Keratinocyte (primary cell): ENCODE results near the gene RBM44. TPM values are rescaled to one million over a fixed set of nuclear protein-coding genes. Genes with fewer than 3 reads are reported as not detected.

Experiments used
- DNase-seq: peaks from one replicate; pipeline ENCODE4 v3.0.0-alpha.2; 2011; ENCODE audit warnings: low read depth, missing footprints, low spot score
- FAIRE-seq: peaks from 2 replicates; lab custom pipeline; 2011; peaks lifted over from hg19 to GRCh38; lab: Jason Lieb, UNC
- H2AFZ ChIP-seq: 2 replicates; pipeline ENCODE4 v1.6.0; 2012; ENCODE audit warnings: low read length, control low read depth, inconsistent platforms; ENCODE audit not compliant: control insufficient read depth
- H3K27ac ChIP-seq: 2 replicates; pipeline ENCODE4 v1.5.1; 2011; ENCODE audit warnings: low read length; ENCODE audit not compliant: control insufficient read depth, insufficient read depth
- H3K27me3 ChIP-seq: 3 replicates; pipeline ENCODE4 v1.6.0; 2011; ENCODE audit warnings: low read length; ENCODE audit not compliant: control insufficient read depth, insufficient read depth; ENCODE audit errors: extremely low read depth
- H3K36me3 ChIP-seq, 2 experiments: 2 replicates in 1 of 2; 3 replicates in 1 of 2; pipeline ENCODE4 v1.5.1; 2011; ENCODE audit warnings: low read length in 2 of 2, mild to moderate bottlenecking in 1 of 2; ENCODE audit not compliant: control insufficient read depth in 2 of 2, insufficient read depth in 2 of 2; ENCODE audit errors: extremely low read depth in 1 of 2
- H3K4me1 ChIP-seq: 3 replicates; pipeline ENCODE4 v1.5.1; 2011; ENCODE audit warnings: low read length; ENCODE audit not compliant: control insufficient read depth, insufficient read depth; ENCODE audit errors: extremely low read depth
- H3K4me2 ChIP-seq: 3 replicates; pipeline ENCODE4 v1.6.0; 2011; ENCODE audit warnings: low read depth, low read length; ENCODE audit not compliant: control insufficient read depth, insufficient read depth; ENCODE audit errors: extremely low read depth
- H3K4me3 ChIP-seq, 3 experiments: fragments of 200-600 bp in 1 of 3; sonication (generic) in 1 of 3; 2 replicates in 2 of 3; 3 replicates in 1 of 3; pipeline ENCODE4 v1.5.1; 2011 to 2016; ENCODE audit warnings: low read length in 3 of 3, mild to moderate bottlenecking in 3 of 3, control low read depth in 2 of 3, inconsistent platforms in 1 of 3, low read depth in 1 of 3, mixed read lengths in 1 of 3, mixed run types in 1 of 3, moderate library complexity in 1 of 3; ENCODE audit not compliant: control insufficient read depth in 2 of 3, insufficient read depth in 2 of 3; ENCODE audit errors: extremely low read depth in 1 of 3
- H3K79me2 ChIP-seq: 2 replicates; pipeline ENCODE4 v1.6.0; 2012; ENCODE audit warnings: low read length; ENCODE audit not compliant: control insufficient read depth, insufficient read depth
- H3K9ac ChIP-seq: 3 replicates; pipeline ENCODE4 v1.6.0; 2011; ENCODE audit warnings: low read length; ENCODE audit not compliant: control insufficient read depth, insufficient read depth; ENCODE audit errors: extremely low read depth
- H3K9me1 ChIP-seq: 3 replicates; pipeline ENCODE4 v1.6.0; 2011; ENCODE audit warnings: low read length; ENCODE audit not compliant: control insufficient read depth, insufficient read depth; ENCODE audit errors: extremely low read depth
- H3K9me3 ChIP-seq: 2 replicates; pipeline ENCODE4 v1.5.1; 2012; ENCODE audit warnings: low read depth, low read length; ENCODE audit not compliant: control insufficient read depth
- H4K20me1 ChIP-seq: 3 replicates; pipeline ENCODE4 v1.6.0; 2011; ENCODE audit warnings: low read length; ENCODE audit not compliant: control insufficient read depth, insufficient read depth; ENCODE audit errors: extremely low read depth
- EZH2 ChIP-seq: IDR thresholded peaks from one replicate; pipeline ENCODE4 v1.6.1; 2012; ENCODE audit warnings: inconsistent platforms, mild to moderate bottlenecking, low read length, moderate library complexity
- dilution Hi-C: fragments of 300-500 bp; cut with MboI; formaldehyde crosslinking; loops from one replicate; pipeline ENCODE4 v1.7.0; 2020; ENCODE audit warnings: low sequenced_read_pairs; ENCODE audit not compliant: extremely low pct_ligation_motif_present
- polyA plus RNA-seq, 5 experiments: library from polyadenylated mRNA; depleted of rRNA in 3 of 5; stranded (reverse) in 3 of 5; stranded (forward) in 1 of 5; unstranded in 1 of 5; fragments of >200 nt; gene quantifications; 1 replicate in 1 of 5; 2 replicates in 3 of 5; 3 replicates in 1 of 5; pipeline versions ENCODE4 v1.2.1 to v1.2.3, GENCODE V29; 2011 to 2012; ENCODE audit warnings: missing spikeins in 2 of 5, low read depth in 1 of 5, low replicate concordance in 1 of 5
- TF ChIP-seq, protein P1 (sequence below), 3 experiments: IDR thresholded peaks in 1 of 3; conservative IDR thresholded peaks in 1 of 3; optimal IDR thresholded peaks in 1 of 3; 2 replicates in 2 of 3; 3 replicates in 1 of 3; pipeline versions ENCODE3 to v1.5.1; 2011; ENCODE audit warnings: low read length in 3 of 3, mild to moderate bottlenecking in 3 of 3, moderate library complexity in 2 of 3, control low read depth in 1 of 3, inconsistent platforms in 1 of 3; ENCODE audit not compliant: insufficient read depth in 2 of 3; ENCODE audit errors: extremely low read depth in 1 of 3

RBM44 gene
- polyA plus RNA-seq, 1 donor (not counting 4 experiments of a cell fraction or from before 2014, with no cell fraction given): 0.14 TPM

GRCh38 chr2:237885111-237885930, 86.7 kb downstream of the RBM44 start:
- FAIRE-seq: no peak
- no peaks in the 10 kb centered on the region for H3K9me1 ChIP-seq

DNA sequence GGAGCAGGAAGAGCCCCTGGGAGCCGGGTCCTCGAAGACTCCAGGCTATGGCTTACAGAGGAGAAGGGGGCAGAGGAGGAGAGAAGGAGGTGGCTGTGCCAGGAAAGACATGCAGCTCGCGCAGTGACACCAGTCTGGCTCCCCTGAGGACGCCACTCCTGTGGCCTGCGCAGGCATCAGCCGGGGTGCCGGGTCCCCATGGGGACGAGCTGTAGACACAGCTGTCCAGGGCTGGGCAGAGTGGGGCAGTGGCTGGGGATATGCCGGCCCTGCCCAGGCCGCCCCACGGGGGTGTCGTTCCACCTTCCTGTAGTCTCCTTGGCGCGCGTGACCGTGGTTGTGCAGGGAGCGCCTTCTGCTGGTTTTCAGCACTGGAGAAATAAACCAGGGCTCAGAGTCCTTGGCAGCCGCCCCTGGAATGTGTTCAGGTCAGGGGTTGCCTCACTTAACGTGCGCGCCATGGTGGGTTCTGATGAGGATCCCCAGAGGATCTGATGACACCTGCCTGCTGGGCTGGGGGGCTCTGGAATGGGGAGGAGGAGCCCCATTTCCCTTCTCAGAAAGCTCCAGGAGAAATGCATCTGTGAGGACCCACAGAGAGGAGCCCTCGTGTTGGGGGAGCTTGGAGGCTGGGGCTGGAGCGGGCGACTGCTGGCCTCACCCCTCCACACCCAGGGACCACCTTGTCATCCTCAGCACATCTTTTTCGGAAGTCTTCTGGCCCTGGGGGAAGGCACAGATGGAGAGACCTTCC, 87.5 kb downstream of the RBM44 start:
- Histone ChIP-seq H3K36me3 (no peaks in the 10 kb centered on the region), H4K20me1 (no peaks in the 10 kb centered on the region), H3K27me3 (no peaks in the 10 kb centered on the region), H3K9me1 (no peaks in the 10 kb centered on the region), H3K9ac (no peak overlapping the region), H3K27ac (no peak overlapping the region), H3K4me3 (no peak overlapping the region), H3K4me1 (no peaks in the 10 kb centered on the region), H3K4me2 (no peak overlapping the region), H2AFZ (no peak overlapping the region), H3K9me3 (no peaks in the 10 kb centered on the region), H3K79me2 (no peaks in the 10 kb centered on the region)
- TF ChIP-seq EZH2: no peak
- TF ChIP-seq, protein P1, sequence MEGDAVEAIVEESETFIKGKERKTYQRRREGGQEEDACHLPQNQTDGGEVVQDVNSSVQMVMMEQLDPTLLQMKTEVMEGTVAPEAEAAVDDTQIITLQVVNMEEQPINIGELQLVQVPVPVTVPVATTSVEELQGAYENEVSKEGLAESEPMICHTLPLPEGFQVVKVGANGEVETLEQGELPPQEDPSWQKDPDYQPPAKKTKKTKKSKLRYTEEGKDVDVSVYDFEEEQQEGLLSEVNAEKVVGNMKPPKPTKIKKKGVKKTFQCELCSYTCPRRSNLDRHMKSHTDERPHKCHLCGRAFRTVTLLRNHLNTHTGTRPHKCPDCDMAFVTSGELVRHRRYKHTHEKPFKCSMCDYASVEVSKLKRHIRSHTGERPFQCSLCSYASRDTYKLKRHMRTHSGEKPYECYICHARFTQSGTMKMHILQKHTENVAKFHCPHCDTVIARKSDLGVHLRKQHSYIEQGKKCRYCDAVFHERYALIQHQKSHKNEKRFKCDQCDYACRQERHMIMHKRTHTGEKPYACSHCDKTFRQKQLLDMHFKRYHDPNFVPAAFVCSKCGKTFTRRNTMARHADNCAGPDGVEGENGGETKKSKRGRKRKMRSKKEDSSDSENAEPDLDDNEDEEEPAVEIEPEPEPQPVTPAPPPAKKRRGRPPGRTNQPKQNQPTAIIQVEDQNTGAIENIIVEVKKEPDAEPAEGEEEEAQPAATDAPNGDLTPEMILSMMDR (optimal IDR thresholded peaks at IDR 0.05 in 1 of 3, IDR thresholded peaks at IDR 0.05 in 1 of 3, conservative IDR thresholded peaks at IDR 0.05 in 1 of 3; ENCODE audit: extremely low read depth in 1 of 3, insufficient read depth in 2 of 3, low read length in 3 of 3): no peak
- dilution Hi-C loops: no loop called here
- no peak for FAIRE-seq
- DNase-seq: no peak

More at GRCh38 chr2:237885111-237885930, 86.7 kb downstream of the RBM44 start:
- no peaks in the 10 kb centered on the region for H3K36me3 ChIP-seq
- H2AFZ ChIP-seq: no peak overlapping the region
- H3K4me3 ChIP-seq: no peak overlapping the region
- H3K79me2 ChIP-seq: no peaks in the 10 kb centered on the region
- H3K4me1 ChIP-seq: no peaks in the 10 kb centered on the region
- no peaks in the 10 kb centered on the region for H4K20me1 ChIP-seq
- no peak overlapping the region for H3K4me2 ChIP-seq
- H3K9ac ChIP-seq: no peak overlapping the region
- dilution Hi-C loops: no loop called here
- TF ChIP-seq EZH2: no peak
- TF ChIP-seq, protein P1 (optimal IDR thresholded peaks at IDR 0.05 in 1 of 3, IDR thresholded peaks at IDR 0.05 in 1 of 3, conservative IDR thresholded peaks at IDR 0.05 in 1 of 3; ENCODE audit: extremely low read depth in 1 of 3, insufficient read depth in 2 of 3, low read length in 3 of 3): no peak
- H3K27me3 ChIP-seq: no peaks in the 10 kb centered on the region
- H3K27ac ChIP-seq: no peak overlapping the region
- no peak for DNase-seq
- H3K9me3 ChIP-seq: no peaks in the 10 kb centered on the region
